H1 (cell line): ENCODE data around the gene SRSF6. TPM values are rescaled to one million over a fixed set of nuclear protein-coding genes. Genes with fewer than 3 reads are reported as not detected.

Experiments
- CTCF ChIA-PET: fragments of 300-600 bp; sonication (Branson Sonifier 250); formaldehyde crosslinking; loops from one replicate; lab custom pipeline; 2021; ENCODE audit not compliant: partially characterized antibody; lab: Charles Lee
- POLR2A ChIA-PET: fragments of 300-600 bp; sonication (Branson Sonifier 250); formaldehyde crosslinking; loops from one replicate; lab custom pipeline; 2021; ENCODE audit warnings: inconsistent platforms; ENCODE audit not compliant: partially characterized antibody; lab: Charles Lee
- DNase-seq, 2 experiments: peaks; one replicate each; pipeline versions ENCODE4 v3.0.0 to v3.0.0-alpha.2; 2010 to 2022; ENCODE audit warnings: low spot score in 2 of 2, low read depth in 1 of 2, mixed read lengths in 1 of 2
- FAIRE-seq: peaks from 2 replicates; lab custom pipeline; 2011; peaks lifted over from hg19 to GRCh38; lab: Jason Lieb, UNC
- H2AFZ ChIP-seq: 2 replicates; pipeline ENCODE4 v1.8.1; 2012; ENCODE audit warnings: low read length, inconsistent platforms
- H2AK5ac ChIP-seq: 2 replicates; pipeline ENCODE4 v1.6.1; 2013; ENCODE audit warnings: low read depth, low read length
- H2BK120ac ChIP-seq: replicated peaks from 2 replicates; pipeline ENCODE3; 2013; ENCODE audit warnings: low read depth, low read length, inconsistent platforms
- H2BK12ac ChIP-seq: 2 replicates; pipeline ENCODE4 v1.6.1; 2013; ENCODE audit warnings: low read depth, low read length
- H2BK15ac ChIP-seq: 2 replicates; pipeline ENCODE4 v1.6.1; 2013; ENCODE audit warnings: low read length
- H2BK20ac ChIP-seq: 2 replicates; pipeline ENCODE4 v1.6.1; 2013; ENCODE audit warnings: low read length
- H2BK5ac ChIP-seq: 2 replicates; pipeline ENCODE4 v1.6.1; 2013; ENCODE audit warnings: low read depth, low read length
- H3K14ac ChIP-seq: 2 replicates; pipeline ENCODE4 v1.6.1; 2013; ENCODE audit warnings: inconsistent platforms; ENCODE audit not compliant: insufficient read length
- H3K18ac ChIP-seq: 2 replicates; pipeline ENCODE4 v1.6.1; 2013; ENCODE audit warnings: low read length; ENCODE audit errors: extremely low read depth
- H3K23ac ChIP-seq: 2 replicates; pipeline ENCODE4 v1.6.1; 2013; ENCODE audit warnings: inconsistent platforms; ENCODE audit not compliant: insufficient read length
- H3K23me2 ChIP-seq: 2 replicates; pipeline ENCODE4 v1.6.1; 2013; ENCODE audit warnings: low read depth, low read length
- H3K27ac ChIP-seq: 2 replicates; pipeline ENCODE4 v1.6.1; 2011; ENCODE audit warnings: low read depth, low read length, inconsistent platforms
- H3K27me3 ChIP-seq, 4 experiments: replicated peaks in 1 of 4; 1 replicate in 1 of 4; 2 replicates in 3 of 4; pipeline versions ENCODE4 v1.6.1 to v1.8.1; 2011 to 2013; ENCODE audit warnings: low read length in 3 of 4, mild to moderate bottlenecking in 3 of 4, inconsistent platforms in 2 of 4, mixed read lengths in 2 of 4, moderate library complexity in 1 of 4; ENCODE audit not compliant: control insufficient read depth in 3 of 4, insufficient read depth in 3 of 4; ENCODE audit errors: extremely low read depth in 1 of 4
- H3K36me3 ChIP-seq, 4 experiments: 2 replicates each; pipeline versions ENCODE4 v1.6.1 to v1.8.1; 2011 to 2013; ENCODE audit warnings: mild to moderate bottlenecking in 4 of 4, low read length in 3 of 4, moderate library complexity in 2 of 4, control low read depth in 1 of 4, inconsistent platforms in 1 of 4; ENCODE audit not compliant: insufficient read depth in 4 of 4, control insufficient read depth in 2 of 4
- H3K4ac ChIP-seq: replicated peaks from 2 replicates; pipeline ENCODE3; 2013; ENCODE audit warnings: low read length, low read depth, mixed read lengths, inconsistent platforms; ENCODE audit not compliant: insufficient read length
- H3K4me1 ChIP-seq, 4 experiments: replicated peaks in 1 of 4; 1 replicate in 1 of 4; 2 replicates in 3 of 4; pipeline versions ENCODE4 v1.6.1 to v1.8.1; 2011 to 2013; ENCODE audit warnings: low read length in 3 of 4, inconsistent platforms in 2 of 4, mixed read lengths in 1 of 4; ENCODE audit not compliant: insufficient read depth in 4 of 4, control insufficient read depth in 3 of 4
- H3K4me2 ChIP-seq, 2 experiments: 2 replicates each; pipeline versions ENCODE4 v1.6.1 to v1.8.1; 2011 to 2013; ENCODE audit warnings: low read depth in 2 of 2, low read length in 2 of 2, control low read depth in 1 of 2, inconsistent platforms in 1 of 2, mild to moderate bottlenecking in 1 of 2; ENCODE audit not compliant: insufficient read depth in 1 of 2
- H3K4me3 ChIP-seq, 4 experiments: fragments of 200-600, 300-600 bp in 1 of 4; sonication (generic), shearing (Covaris generic), sonication (Bioruptor Twin) in 1 of 4; 2 replicates each; pipeline versions ENCODE4 v1.5.1 to v1.8.1; 2011 to 2016; ENCODE audit warnings: low read length in 4 of 4, low read depth in 3 of 4, control low read depth in 2 of 4, inconsistent platforms in 2 of 4, mild to moderate bottlenecking in 2 of 4, mixed read lengths in 1 of 4, moderate library complexity in 1 of 4; ENCODE audit not compliant: insufficient read depth in 2 of 4; ENCODE audit errors: extremely low read depth in 1 of 4
- H3K56ac ChIP-seq: replicated peaks from 2 replicates; pipeline ENCODE3; 2013; ENCODE audit warnings: low read depth, mild to moderate bottlenecking, mixed read lengths, low read length, inconsistent platforms; ENCODE audit not compliant: insufficient read length
- H3K79me1 ChIP-seq: 2 replicates; pipeline ENCODE4 v1.6.1; 2013; ENCODE audit warnings: low read depth, low read length, control low read depth
- H3K79me2 ChIP-seq, 2 experiments: 2 replicates each; pipeline versions ENCODE4 v1.6.1 to v1.8.1; 2012 to 2013; ENCODE audit warnings: low read length in 2 of 2, mild to moderate bottlenecking in 2 of 2, inconsistent platforms in 1 of 2; ENCODE audit not compliant: insufficient read depth in 2 of 2, control insufficient read depth in 1 of 2
- H3K9ac ChIP-seq, 4 experiments: replicated peaks in 1 of 4; 1 replicate in 1 of 4; 2 replicates in 3 of 4; pipeline versions ENCODE4 v1.6.1 to v1.8.1; 2011 to 2013; ENCODE audit warnings: low read depth in 3 of 4, low read length in 3 of 4, control low read depth in 2 of 4, mild to moderate bottlenecking in 2 of 4, moderate library complexity in 2 of 4, inconsistent platforms in 1 of 4; ENCODE audit errors: extremely low read depth in 1 of 4
- H3K9me3 ChIP-seq, 2 experiments: 2 replicates each; pipeline versions ENCODE4 v1.6.1 to v1.8.1; 2012 to 2013; ENCODE audit warnings: mild to moderate bottlenecking in 2 of 2, moderate library complexity in 2 of 2, control low read depth in 1 of 2, inconsistent platforms in 1 of 2, low read depth in 1 of 2, low read length in 1 of 2, mixed read lengths in 1 of 2; ENCODE audit not compliant: insufficient read depth in 2 of 2
- H4K20me1 ChIP-seq, 2 experiments: replicated peaks in 1 of 2; 2 replicates each; pipeline versions ENCODE3 to v1.8.1; 2011 to 2013; ENCODE audit warnings: inconsistent platforms in 2 of 2, low read length in 2 of 2, mild to moderate bottlenecking in 1 of 2; ENCODE audit not compliant: insufficient read depth in 2 of 2, control insufficient read depth in 1 of 2
- H4K5ac ChIP-seq: 2 replicates; pipeline ENCODE4 v1.6.1; 2013; ENCODE audit warnings: low read length, low read depth, mixed read lengths, inconsistent platforms; ENCODE audit not compliant: insufficient read length
- H4K8ac ChIP-seq: 2 replicates; pipeline ENCODE4 v1.8.0; 2013; ENCODE audit warnings: mild to moderate bottlenecking, moderate library complexity, low read length, inconsistent platforms; ENCODE audit not compliant: insufficient read depth; ENCODE audit errors: extremely low read depth
- H4K91ac ChIP-seq: replicated peaks from 2 replicates; pipeline ENCODE3; 2013; ENCODE audit warnings: low read length, mixed read lengths, inconsistent platforms; ENCODE audit not compliant: insufficient read length
- ATF3 ChIP-seq: IDR thresholded peaks from 2 replicates; pipeline ENCODE4 v1.6.1; 2011; ENCODE audit warnings: low read depth, mild to moderate bottlenecking, low read length; ENCODE audit not compliant: insufficient read depth
- CEBPB ChIP-seq: IDR thresholded peaks from 2 replicates; pipeline ENCODE4 v1.6.1; 2012; ENCODE audit warnings: low read depth, low read length
- CHD1 ChIP-seq: IDR thresholded peaks from 2 replicates; pipeline ENCODE4 v1.6.1; 2012; ENCODE audit warnings: low read depth, low read length, improper control_type of control experiment
- CREB1 ChIP-seq: IDR thresholded peaks from 2 replicates; pipeline ENCODE4 v1.6.1; 2012; ENCODE audit warnings: inconsistent platforms
- CTBP2 ChIP-seq: IDR thresholded peaks from 2 replicates; pipeline ENCODE4 v1.7.0; 2011; ENCODE audit warnings: borderline replicate concordance, mild to moderate bottlenecking, moderate library complexity, mixed read lengths, low read length; ENCODE audit not compliant: insufficient read depth, insufficient read length
- E2F6 ChIP-seq: IDR thresholded peaks from 2 replicates; pipeline ENCODE4 v1.6.1; 2012; ENCODE audit warnings: inconsistent platforms
- EZH2 ChIP-seq: fragments of 200-600 bp; sonication (generic); IDR thresholded peaks from 2 replicates; pipeline ENCODE4 v1.7.1; 2012; ENCODE audit warnings: low read depth, mild to moderate bottlenecking, moderate library complexity, low read length, inconsistent platforms; ENCODE audit not compliant: severe bottlenecking
- RFX5 ChIP-seq: IDR thresholded peaks from 2 replicates; pipeline ENCODE4 v1.6.1; 2011; ENCODE audit warnings: low read depth, low read length, improper control_type of control experiment, borderline replicate concordance
- RXRA ChIP-seq: IDR thresholded peaks from 2 replicates; pipeline ENCODE4 v1.6.1; 2011; ENCODE audit warnings: low read depth, mild to moderate bottlenecking, low read length, moderate library complexity; ENCODE audit not compliant: insufficient read depth
- SIN3A ChIP-seq, 2 experiments: IDR thresholded peaks in 1 of 2; conservative IDR thresholded peaks in 1 of 2; 2 replicates each; pipeline ENCODE4 v1.6.1; 2011 to 2012; ENCODE audit warnings: low read length in 2 of 2, improper control_type of control experiment in 1 of 2, low read depth in 1 of 2, mild to moderate bottlenecking in 1 of 2
- WGBS, 2 experiments: shearing (Covaris generic) in 1 of 2; methylation state at CpG; one replicate each; pipeline versions ENCODE4 v1.1.6 to v1.1.7; 2013 to 2015; ENCODE audit warnings: low lambda C conversion rate in 2 of 2, mixed read lengths in 2 of 2, inconsistent platforms in 1 of 2, low coverage in 1 of 2, missing lambda C conversion rate in 1 of 2; ENCODE audit not compliant: insufficient replicate concordance in 2 of 2, insufficient coverage in 1 of 2, insufficient read length in 1 of 2; ENCODE audit errors: extremely low coverage in 1 of 2, missing lambda C conversion rate in 1 of 2; 5-methylcytosine and 5-hydroxymethylcytosine counted together
- polyA plus RNA-seq, 7 experiments: library from polyadenylated mRNA; depleted of rRNA in 3 of 7; stranded (reverse) in 5 of 7; unstranded in 2 of 7; fragments of >200 nt in 5 of 7; fragments of 200-250 nt in 2 of 7; gene quantifications; 1 replicate in 5 of 7; 2 replicates in 1 of 7; 4 replicates in 1 of 7; pipeline versions ENCODE4 v1.2.1 to v1.2.3, GENCODE V29; 2011 to 2013; ENCODE audit warnings: missing spikeins in 2 of 7, mixed read lengths in 2 of 7
- total RNA-seq: library from RNA; stranded (reverse); fragmentation: NEBNext Ultra II Directional; extraction: Animal tissue kit (Norgen Biotek cat#: 25700); gene quantifications from 2 replicates; pipeline ENCODE4 v1.2.1, GENCODE V29; 2021

Gene SRSF6
- total and polyA plus RNA-seq, 2 of the 8 experiments (the other 6 are each of a cell fraction or from before 2014, with no cell fraction given), result 48.0 to 171 TPM

- Histone ChIP-seq H4K8ac (no peak overlapping the region), H3K4ac (no peak overlapping the region), H3K23ac (no peak overlapping the region), H3K79me2 (peaks cover 0 to 5% of the 10 kb centered on the region in 2 experiments; a peak in 1 of 4 replicates), H3K14ac (no peak overlapping the region), H4K5ac (no peak overlapping the region), H3K4me1 (no peaks in the 10 kb centered on the region), H2BK15ac (no peak overlapping the region), H3K9ac (no peak overlapping the region), H3K4me3 (no peak overlapping the region), H2BK12ac (no peak overlapping the region), H2BK5ac (no peak overlapping the region), H2AK5ac (no peak overlapping the region), H2AFZ (no peak overlapping the region), H3K56ac (no peak overlapping the region), H3K27me3 (no peaks in the 10 kb centered on the region), H3K9me3 (no peaks in the 10 kb centered on the region), H2BK20ac (no peak overlapping the region), H2BK120ac (no peak overlapping the region), H3K18ac (no peak overlapping the region), H4K91ac (no peak overlapping the region), H3K4me2 (no peak overlapping the region), H3K36me3 (peaks cover 6 to 37% (median 25%) of the 10 kb centered on the region in 4 experiments; a peak in 6 of 8 replicates), H3K23me2 (no peaks in the 10 kb centered on the region), H3K27ac (no peak overlapping the region), H4K20me1 (peaks cover 2% of the 10 kb centered on the region in 2 experiments), H3K79me1 (no peaks in the 10 kb centered on the region; the same call in 1 of the 2 replicates)
- ChIA-PET CTCF (no interaction called here), POLR2A (interaction anchor here (0.6 to 3.3 kb wide), 3 partner anchors 10 to 21 kb away, joined by 3 to 81 read pairs (median 14); partner anchors contain the start of gene SRSF6)
- WGBS, 2 experiments, result 96% methylated on average over 1 of the region's 1 CpG; no CpG with 5 or more reads in 1 of the 2 experiments
- FAIRE-seq, result no peak
- no peak for DNase-seq
- TF ChIP-seq RXRA (no peak), CTBP2 (no peak), EZH2 (no peak), ATF3 (no peak), RFX5 (no peak), SIN3A (conservative IDR thresholded peaks at IDR 0.05 in 1 of 2, IDR thresholded peaks at IDR 0.05 in 1 of 2; ENCODE audit: low read depth in 1 of 2, low read length in 2 of 2) (no peak), CEBPB (no peak), E2F6 (no peak), CHD1 (no peak), CREB1 (no peak)
Observed at GRCh38 chr20:43467589-43467988, 9.9 kb downstream of the SRSF6 start.
